Effector memory CD4-positive, alpha-beta T cell (primary cell): ENCODE results near the gene IL25.

Source experiments
- DNase-seq, 3 donors: peaks; one replicate each; pipeline ENCODE4 v3.0.0-alpha.2; 2020
- H3K27ac ChIP-seq: 2 replicates; pipeline ENCODE4 v1.7.0; 2013; ENCODE audit warnings: mild to moderate bottlenecking, low read length, moderate library complexity; ENCODE audit not compliant: insufficient read depth, poor library complexity, severe bottlenecking
- H3K27me3 ChIP-seq: replicated peaks from 2 replicates; pipeline ENCODE4 v1.7.0; 2013; ENCODE audit warnings: mild to moderate bottlenecking, low read length; ENCODE audit not compliant: insufficient read depth, control insufficient read depth, poor library complexity, severe bottlenecking
- H3K36me3 ChIP-seq: 2 replicates; pipeline ENCODE4 v1.7.0; 2013; ENCODE audit warnings: mild to moderate bottlenecking, low read length, moderate library complexity; ENCODE audit not compliant: control insufficient read depth, insufficient read depth
- H3K4me1 ChIP-seq: 2 replicates; pipeline ENCODE4 v1.7.0; 2013; ENCODE audit warnings: low read length, mild to moderate bottlenecking; ENCODE audit not compliant: control insufficient read depth, insufficient read depth, poor library complexity, severe bottlenecking
- H3K4me3 ChIP-seq: 2 replicates; pipeline ENCODE4 v1.7.0; 2013; ENCODE audit warnings: low read length, low read depth, mild to moderate bottlenecking; ENCODE audit not compliant: insufficient read depth, poor library complexity, severe bottlenecking
- H3K9me3 ChIP-seq: 2 replicates; pipeline ENCODE4 v1.7.0; 2013; ENCODE audit warnings: mild to moderate bottlenecking, low read length, moderate library complexity; ENCODE audit not compliant: control insufficient read depth

IL25 gene

GRCh38 chr14:23344481-23344880, 28.1 kb upstream of the IL25 start:
- Histone ChIP-seq H3K9me3 (no peaks in the 10 kb centered on the region), H3K4me1 (no peaks in the 10 kb centered on the region), H3K27me3 (no peaks in the 10 kb centered on the region), H3K4me3 (no peak overlapping the region), H3K36me3 (no peaks in the 10 kb centered on the region), H3K27ac (no peak overlapping the region)
- no peak for DNase-seq

- H3K4me3 ChIP-seq: no peak overlapping the region
- DNase-seq: no peak
- H3K9me3 ChIP-seq: no peaks in the 10 kb centered on the region
- H3K27ac ChIP-seq: no peak overlapping the region
- no peaks in the 10 kb centered on the region for H3K36me3 ChIP-seq
- H3K4me1 ChIP-seq: no peaks in the 10 kb centered on the region
- no peaks in the 10 kb centered on the region for H3K27me3 ChIP-seq
These were observed 26.5 kb upstream of the IL25 start for GRCh38 chr14:23345987-23346692.

GRCh38 chr14:23346693-23347405, 25.8 kb upstream of the IL25 start:
- no peak overlapping the region for H3K27ac ChIP-seq
- H3K4me1 ChIP-seq: peaks cover 2% of the 10 kb centered on the region
- no peaks in the 10 kb centered on the region for H3K27me3 ChIP-seq
- H3K9me3 ChIP-seq: no peaks in the 10 kb centered on the region
- no peak overlapping the region for H3K4me3 ChIP-seq
- H3K36me3 ChIP-seq: no peaks in the 10 kb centered on the region
- DNase-seq: no peak

GRCh38 chr14:23347406-23348296, 25.0 kb upstream of the IL25 start:
- no peak overlapping the region for H3K27ac ChIP-seq
- H3K4me1 ChIP-seq: peaks cover 5% of the 10 kb centered on the region
- H3K36me3 ChIP-seq: no peaks in the 10 kb centered on the region
- H3K9me3 ChIP-seq: no peaks in the 10 kb centered on the region
- H3K4me3 ChIP-seq: no peak overlapping the region
- no peak for DNase-seq
- H3K27me3 ChIP-seq: no peaks in the 10 kb centered on the region

- no peak overlapping the region for H3K27ac ChIP-seq
- no peaks in the 10 kb centered on the region for H3K36me3 ChIP-seq
- H3K4me1 ChIP-seq: peaks cover 7% of the 10 kb centered on the region
- H3K27me3 ChIP-seq: no peaks in the 10 kb centered on the region
- DNase-seq: no peak
- H3K9me3 ChIP-seq: no peaks in the 10 kb centered on the region
- H3K4me3 ChIP-seq: no peak overlapping the region
These were observed 24.3 kb upstream of the IL25 start for GRCh38 chr14:23348297-23348655.

- Histone ChIP-seq H3K4me3 (no peak overlapping the region), H3K9me3 (no peaks in the 10 kb centered on the region), H3K36me3 (no peaks in the 10 kb centered on the region), H3K27me3 (no peaks in the 10 kb centered on the region), H3K4me1 (peaks cover 7% of the 10 kb centered on the region), H3K27ac (no peak overlapping the region)
- no peak for DNase-seq
These were observed 23.3 kb upstream of the IL25 start for GRCh38 chr14:23349156-23349845.

- no peak for DNase-seq
- Histone ChIP-seq H3K27ac (no peak overlapping the region), H3K9me3 (no peaks in the 10 kb centered on the region), H3K27me3 (no peaks in the 10 kb centered on the region), H3K4me3 (peak overlapping the region; percentile 67), H3K4me1 (peaks cover 7% of the 10 kb centered on the region), H3K36me3 (no peaks in the 10 kb centered on the region)
These were observed 20.7 kb upstream of the IL25 start for GRCh38 chr14:23351681-23352505.

GRCh38 chr14:23352506-23353432, 19.8 kb upstream of the IL25 start, which contains the start of gene SLC22A17:
TSS of gene SLC22A17 (minus strand) at chr14:23352887.
- H3K4me3 ChIP-seq: peak within 1 kb of the TSS; percentile 67
- H3K27ac ChIP-seq: no peak within 1 kb of the TSS
- H3K36me3 ChIP-seq: no peaks in the 10 kb centered on the region
- DNase-seq: peak in 2 of 3 donors; percentile 18 to 43
- H3K4me1 ChIP-seq: peaks cover 7% of the 10 kb centered on the region
- no peaks in the 10 kb centered on the region for H3K27me3 ChIP-seq
- no peaks in the 10 kb centered on the region for H3K9me3 ChIP-seq
